Measurements from ENCODE around the gene WNT3A.

WNT3A gene

GRCh38 chr1:228031276-228031995 is 24.6 kb downstream of the WNT3A start:
- no peak for DNase-seq

GRCh38 chr1:228032041-228032440 is 25.2 kb downstream of the WNT3A start:
- no peak for DNase-seq

GRCh38 chr1:228033376-228033775 is 26.6 kb downstream of the WNT3A start:
- DNase-seq: no peak

- no peak for DNase-seq
Observed at GRCh38 chr1:228034954-228035837, 28.4 kb downstream of the WNT3A start.

GRCh38 chr1:228035844-228036243 is 29.0 kb downstream of the WNT3A start:
- DNase-seq: no peak

- no peak for DNase-seq
Observed at GRCh38 chr1:228036701-228037231, 30.0 kb downstream of the WNT3A start.

- no peak for DNase-seq
Observed at GRCh38 chr1:228037401-228038386, 30.9 kb downstream of the WNT3A start.

GRCh38 chr1:228038387-228039005 is 31.7 kb downstream of the WNT3A start:
- no peak for DNase-seq

GRCh38 chr1:228039006-228039903 is 32.5 kb downstream of the WNT3A start:
- DNase-seq: no peak

GRCh38 chr1:228039986-228040385 is 33.2 kb downstream of the WNT3A start:
- DNase-seq: no peak

- DNase-seq: no peak
Observed at GRCh38 chr1:228041316-228041715, 34.5 kb downstream of the WNT3A start.

GRCh38 chr1:228042508-228042907 is 35.7 kb downstream of the WNT3A start:
- DNase-seq: no peak

- DNase-seq: no peak
Observed at GRCh38 chr1:228043281-228043848, 36.6 kb downstream of the WNT3A start.

- no peak for DNase-seq
Observed at GRCh38 chr1:228044961-228045360, 38.2 kb downstream of the WNT3A start.

GRCh38 chr1:228045405-228045804 is 38.6 kb downstream of the WNT3A start:
- no peak for DNase-seq

- DNase-seq: no peak
Observed at GRCh38 chr1:228045871-228046270, 39.1 kb downstream of the WNT3A start.

GRCh38 chr1:228046421-228047182 is 39.8 kb downstream of the WNT3A start:
- DNase-seq: no peak

- DNase-seq: no peak
Observed at GRCh38 chr1:228047183-228047466, 40.3 kb downstream of the WNT3A start.

GRCh38 chr1:228048120-228048519 is 41.3 kb downstream of the WNT3A start:
- DNase-seq: no peak
